Subcutaneous adipose tissue (tissue), 4 donors: ENCODE measurements around the gene CPA5. TPM values are rescaled to one million over a fixed set of nuclear protein-coding genes. Genes with fewer than 3 reads are reported as not detected.

Experiments
- total RNA-seq, 4 donors: library from RNA; depleted of rRNA; stranded (reverse); fragments of >200 nt; gene quantifications; one replicate each; pipeline ENCODE4 v1.1.0, GENCODE V29; 2016
- TF ChIP-seq, protein P1 (sequence below): fragments of 450-650 bp; IDR thresholded peaks from one replicate; pipeline ENCODE4 v1.5.1; 2016; ENCODE audit warnings: low read depth, mild to moderate bottlenecking, control low read depth, antibody characterized with exemption, moderate library complexity

The CPA5 gene, protein sequence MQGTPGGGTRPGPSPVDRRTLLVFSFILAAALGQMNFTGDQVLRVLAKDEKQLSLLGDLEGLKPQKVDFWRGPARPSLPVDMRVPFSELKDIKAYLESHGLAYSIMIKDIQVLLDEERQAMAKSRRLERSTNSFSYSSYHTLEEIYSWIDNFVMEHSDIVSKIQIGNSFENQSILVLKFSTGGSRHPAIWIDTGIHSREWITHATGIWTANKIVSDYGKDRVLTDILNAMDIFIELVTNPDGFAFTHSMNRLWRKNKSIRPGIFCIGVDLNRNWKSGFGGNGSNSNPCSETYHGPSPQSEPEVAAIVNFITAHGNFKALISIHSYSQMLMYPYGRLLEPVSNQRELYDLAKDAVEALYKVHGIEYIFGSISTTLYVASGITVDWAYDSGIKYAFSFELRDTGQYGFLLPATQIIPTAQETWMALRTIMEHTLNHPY
- total RNA-seq, result not detected

DNA sequence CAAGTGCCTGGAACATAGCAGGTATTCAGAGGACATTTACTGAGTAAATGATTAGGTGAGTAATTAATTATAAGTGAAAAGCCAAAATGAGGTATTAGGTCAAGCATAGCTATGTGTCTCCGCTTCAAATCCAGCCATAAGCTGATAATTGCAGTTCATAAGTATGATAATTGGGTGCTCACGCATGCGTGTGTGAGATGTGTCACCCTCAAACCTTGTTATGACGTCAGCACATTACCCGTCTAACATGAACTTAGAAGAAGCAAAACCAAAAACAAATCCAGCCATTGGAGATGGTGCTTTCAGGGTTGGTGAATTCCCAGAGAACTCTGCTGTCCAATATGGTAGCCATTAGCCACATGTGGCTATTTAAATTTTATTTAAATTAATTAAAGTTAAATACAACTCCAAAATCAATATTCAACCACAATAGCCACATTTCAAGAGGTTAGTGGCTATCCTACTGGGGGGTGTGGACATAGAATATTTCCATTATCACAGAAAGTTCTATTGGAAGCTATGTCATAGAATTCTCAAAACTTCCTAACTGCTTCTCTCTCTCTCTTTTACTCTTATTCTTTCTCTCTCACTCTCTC lies at the start of gene CPA5:
Gene CPA5 (plus strand): TSS at position 546 of the 596 bp plus-strand sequence. CDS start 1,670 bp downstream, outside the sequence.
- TF ChIP-seq, protein P1, sequence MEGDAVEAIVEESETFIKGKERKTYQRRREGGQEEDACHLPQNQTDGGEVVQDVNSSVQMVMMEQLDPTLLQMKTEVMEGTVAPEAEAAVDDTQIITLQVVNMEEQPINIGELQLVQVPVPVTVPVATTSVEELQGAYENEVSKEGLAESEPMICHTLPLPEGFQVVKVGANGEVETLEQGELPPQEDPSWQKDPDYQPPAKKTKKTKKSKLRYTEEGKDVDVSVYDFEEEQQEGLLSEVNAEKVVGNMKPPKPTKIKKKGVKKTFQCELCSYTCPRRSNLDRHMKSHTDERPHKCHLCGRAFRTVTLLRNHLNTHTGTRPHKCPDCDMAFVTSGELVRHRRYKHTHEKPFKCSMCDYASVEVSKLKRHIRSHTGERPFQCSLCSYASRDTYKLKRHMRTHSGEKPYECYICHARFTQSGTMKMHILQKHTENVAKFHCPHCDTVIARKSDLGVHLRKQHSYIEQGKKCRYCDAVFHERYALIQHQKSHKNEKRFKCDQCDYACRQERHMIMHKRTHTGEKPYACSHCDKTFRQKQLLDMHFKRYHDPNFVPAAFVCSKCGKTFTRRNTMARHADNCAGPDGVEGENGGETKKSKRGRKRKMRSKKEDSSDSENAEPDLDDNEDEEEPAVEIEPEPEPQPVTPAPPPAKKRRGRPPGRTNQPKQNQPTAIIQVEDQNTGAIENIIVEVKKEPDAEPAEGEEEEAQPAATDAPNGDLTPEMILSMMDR, result no peak

DNA sequence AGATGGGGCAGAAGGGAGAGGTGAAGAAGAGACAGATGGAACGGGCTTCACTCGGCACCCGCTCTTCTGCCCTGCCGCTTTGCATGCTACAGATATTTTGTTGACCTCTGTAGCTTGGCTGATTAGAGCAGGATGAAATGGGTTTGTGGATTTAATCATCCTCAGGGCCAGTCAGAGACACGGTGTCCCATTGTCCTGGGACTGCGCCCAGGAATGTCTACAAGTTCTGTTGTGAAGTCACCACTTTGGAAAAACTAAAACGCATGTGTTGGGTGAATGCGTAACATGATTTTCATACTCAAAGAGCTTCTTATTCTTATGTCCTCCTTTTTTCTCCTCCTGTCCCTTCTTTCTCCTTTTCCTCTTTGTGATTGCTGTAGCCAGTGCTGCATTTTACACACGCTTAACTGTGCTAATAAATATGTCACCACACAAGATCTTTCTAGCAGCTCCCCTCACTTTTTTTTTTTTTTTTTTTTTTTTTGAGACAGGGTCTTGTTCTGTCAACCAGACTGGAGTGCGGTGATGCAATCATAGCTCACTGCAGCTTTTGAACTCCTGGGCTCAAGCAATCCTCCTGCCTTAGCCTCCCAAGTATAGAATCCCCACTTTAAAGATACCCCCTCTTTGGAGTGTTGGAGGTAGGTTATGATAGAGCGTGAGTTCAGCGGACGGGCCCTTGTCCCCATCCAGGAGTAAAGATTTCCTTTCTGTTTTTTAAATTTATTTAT lies 48.2 kb upstream of the CPA5 start:
- TF ChIP-seq, protein P1, result no peak

DNA sequence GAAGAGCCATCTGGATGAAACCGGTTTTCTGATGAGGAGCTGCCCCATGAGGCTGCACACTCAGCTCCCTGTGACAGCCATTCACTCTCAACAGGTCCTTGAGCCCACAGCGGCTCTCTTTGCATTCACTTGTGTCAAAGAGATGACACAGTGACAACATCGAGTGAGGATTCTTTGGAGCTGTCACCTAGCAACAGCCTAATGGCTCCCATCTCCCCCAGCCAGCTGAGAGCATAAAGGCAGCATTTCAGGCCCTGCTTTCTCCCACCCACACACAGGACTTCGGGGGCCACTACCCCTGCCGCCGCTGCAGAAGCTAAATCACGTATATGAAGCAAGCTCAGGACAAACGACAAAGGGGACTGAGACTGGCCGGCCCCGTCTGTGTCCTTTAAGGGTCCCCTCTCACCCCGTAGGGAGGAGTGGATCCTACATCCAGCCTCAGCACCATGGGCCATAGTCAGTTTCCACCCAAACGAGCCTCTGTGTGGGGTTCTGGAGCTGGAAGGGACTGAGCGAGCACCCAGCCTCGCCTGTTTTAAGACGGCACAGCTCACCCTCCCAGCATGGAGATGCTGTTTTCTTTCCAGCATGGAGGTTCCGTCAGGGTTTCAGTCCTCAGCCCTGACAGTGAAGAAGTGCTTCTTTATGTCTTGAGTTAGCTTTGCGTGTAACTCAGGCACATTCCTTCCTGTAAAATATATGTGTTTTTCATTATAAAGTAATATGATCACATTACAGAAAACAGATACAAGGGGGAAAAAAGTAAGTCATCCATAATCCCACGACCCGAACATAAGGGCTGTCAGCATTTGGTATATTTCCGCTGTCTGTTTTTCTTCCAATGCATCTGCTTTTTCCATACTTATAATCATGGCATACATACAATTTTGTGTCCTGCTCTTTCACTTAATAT lies 46.7 kb upstream of the CPA5 start:
- TF ChIP-seq, protein P1, result no peak

DNA sequence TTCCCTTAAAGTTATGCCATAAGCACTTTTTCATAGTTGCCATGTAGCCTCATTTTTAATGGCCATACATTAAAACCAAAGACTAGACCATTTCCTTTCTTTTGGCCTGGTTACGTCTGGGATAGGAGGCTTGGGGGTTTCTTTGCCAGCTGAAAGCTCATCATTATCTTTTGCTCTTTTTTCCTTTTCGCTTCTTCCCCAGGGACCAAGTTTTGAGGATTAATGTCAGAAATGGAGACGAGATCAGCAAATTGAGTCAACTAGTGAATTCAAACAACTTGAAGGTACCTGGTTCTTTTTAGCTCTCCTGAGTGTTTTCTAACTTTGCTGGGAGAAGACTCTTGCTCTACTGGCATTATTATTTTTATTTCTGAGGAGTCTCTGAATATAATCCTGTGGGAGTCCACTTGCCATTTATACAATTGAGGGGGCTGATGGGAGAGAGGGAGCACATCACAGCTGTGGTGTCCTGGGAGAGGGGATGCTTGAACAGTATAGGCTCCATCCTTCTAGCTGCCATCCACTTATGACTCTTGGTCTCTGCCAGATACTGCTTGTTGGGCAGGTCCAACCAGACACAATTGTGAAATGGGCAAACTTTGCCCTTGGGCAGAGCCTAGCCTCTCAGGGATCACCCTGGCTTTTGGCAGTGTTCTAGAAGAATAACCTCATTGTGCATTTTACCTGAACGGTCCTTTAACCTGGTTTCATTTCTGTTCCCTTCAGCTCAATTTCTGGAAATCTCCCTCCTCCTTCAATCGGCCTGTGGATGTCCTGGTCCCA lies 45.9 kb upstream of the CPA5 start:
- TF ChIP-seq, protein P1, result no peak

DNA sequence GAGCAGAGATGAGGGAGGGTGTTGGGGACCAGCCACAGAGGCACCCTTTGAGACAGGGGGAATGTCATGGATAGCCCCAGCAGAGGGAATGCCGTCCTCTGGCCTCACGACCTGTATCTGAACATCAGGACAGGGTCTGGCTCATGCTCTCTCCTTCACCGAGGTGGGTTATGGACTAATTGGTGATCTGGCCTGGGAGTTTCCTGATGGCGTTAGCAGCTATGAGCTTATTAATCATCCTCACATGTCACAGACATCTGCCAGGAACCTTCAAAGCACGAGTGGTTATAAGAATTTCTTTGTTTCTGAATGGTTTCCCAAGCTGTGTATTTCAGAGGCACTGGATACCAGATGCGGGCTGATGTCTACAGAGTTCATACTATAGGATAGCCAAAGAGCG lies 44.8 kb upstream of the CPA5 start:
- TF ChIP-seq, protein P1, result no peak

DNA sequence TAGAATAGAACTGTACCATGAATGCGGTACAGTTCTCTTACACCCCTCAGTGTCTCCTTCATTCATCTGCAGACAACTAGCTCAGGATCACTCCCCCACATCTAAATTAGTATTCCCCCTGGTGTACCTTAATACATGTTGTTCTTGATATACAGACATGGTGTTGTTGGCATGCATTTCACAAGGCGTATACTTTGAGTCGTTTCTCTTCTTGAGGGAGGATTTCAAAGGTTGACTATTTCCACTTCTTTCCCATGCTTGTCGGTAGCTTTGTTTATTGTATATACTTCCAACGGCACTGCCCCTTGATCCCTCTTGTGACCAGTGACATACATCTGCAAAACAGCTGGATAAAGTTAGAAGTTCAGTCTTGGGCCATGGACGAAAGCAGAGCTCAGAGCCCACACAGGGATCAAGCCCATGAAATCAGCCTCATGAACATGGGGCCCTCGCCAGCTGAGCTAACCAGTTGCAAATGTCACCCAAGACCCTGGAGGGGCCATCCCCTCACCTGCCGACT lies 43.1 kb upstream of the CPA5 start:
- TF ChIP-seq, protein P1, result no peak
